GM12872 (cell line): ENCODE measurements around the gene ALDH3A1.

Experiments
- CTCF ChIP-seq: IDR thresholded peaks from 3 replicates; pipeline ENCODE4 v1.5.1; 2011; ENCODE audit warnings: low read depth, mild to moderate bottlenecking, low read length, moderate library complexity; ENCODE audit not compliant: insufficient read depth

The ALDH3A1 gene

GRCh38 chr17:19766421-19767270 is 18.5 kb upstream of the ALDH3A1 start:
- TF ChIP-seq CTCF = peak; percentile 97

DNA sequence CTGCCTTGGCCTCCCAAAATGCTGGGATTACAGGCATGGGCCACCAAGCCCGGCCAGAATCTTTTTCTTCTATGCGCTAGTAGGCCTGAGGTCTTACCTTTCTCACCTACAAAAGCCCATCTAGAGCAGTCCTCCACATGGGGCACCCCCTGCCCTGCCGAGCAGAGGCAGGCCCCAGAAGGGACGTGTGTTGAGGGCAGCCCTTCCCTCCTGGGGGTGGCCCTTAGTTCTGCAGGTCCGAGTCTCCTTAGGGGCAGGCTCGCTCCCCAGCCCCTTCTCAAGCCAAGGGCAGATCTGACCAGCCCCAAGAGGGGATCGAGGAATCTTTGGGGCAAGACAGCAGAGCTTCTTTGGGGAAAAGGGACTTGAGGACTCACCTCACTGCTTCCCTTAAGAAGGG is 17.9 kb upstream of the ALDH3A1 start:
- no peak for TF ChIP-seq CTCF

GRCh38 chr17:19763416-19763815 is 15.3 kb upstream of the ALDH3A1 start:
- no peak for TF ChIP-seq CTCF

DNA sequence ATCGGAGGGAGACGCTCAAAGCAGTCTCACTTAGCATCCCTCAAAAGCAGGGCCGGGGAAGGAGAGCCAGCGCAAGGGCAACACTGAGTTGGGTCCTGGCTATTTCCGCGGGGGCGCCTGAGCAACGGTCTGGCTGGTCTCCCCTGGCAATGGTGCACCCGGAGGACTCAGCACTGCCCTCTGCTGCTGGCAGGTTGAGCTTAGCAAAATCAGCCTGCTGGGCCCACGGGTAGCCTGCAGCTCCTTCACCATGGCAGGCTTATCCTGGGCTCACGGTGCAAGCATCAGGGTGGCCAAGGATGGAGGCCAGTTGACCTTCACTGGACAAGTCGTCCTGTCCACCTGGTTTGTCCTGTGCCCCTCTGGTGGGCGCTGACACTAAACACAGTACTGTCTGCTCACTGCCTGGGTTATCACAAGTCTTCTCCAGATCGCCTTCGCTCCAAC is 14.4 kb upstream of the ALDH3A1 start:
- peak; percentile 68 for TF ChIP-seq CTCF

DNA sequence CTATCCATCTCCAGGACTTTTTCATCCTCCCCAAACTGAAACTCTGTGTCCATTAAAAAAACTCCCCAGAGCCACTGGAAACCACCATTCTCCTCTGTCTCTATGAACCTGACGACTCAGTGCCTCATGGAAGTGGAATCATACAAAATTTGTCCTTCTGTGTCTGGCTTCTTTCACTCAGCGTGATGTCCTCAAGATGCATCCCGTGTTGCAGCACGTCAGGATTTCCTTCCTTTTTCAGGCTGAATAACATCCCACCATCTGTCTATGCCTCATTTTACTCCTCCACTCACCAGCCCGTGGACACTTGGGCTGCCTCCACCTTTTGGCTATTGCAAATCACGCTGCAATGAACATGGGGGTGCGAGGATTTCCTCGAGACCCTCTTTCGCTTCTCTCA is 12.6 kb upstream of the ALDH3A1 start:
- TF ChIP-seq CTCF = no peak

GRCh38 chr17:19759568-19760549 is 11.8 kb upstream of the ALDH3A1 start:
- no peak for TF ChIP-seq CTCF

GRCh38 chr17:19757536-19758180 is 9.6 kb upstream of the ALDH3A1 start:
- TF ChIP-seq CTCF = no peak
